HCEC 1CT (cell line): ENCODE measurements around the gene SLC22A15.

Experiments used
- DNase-seq: peaks from one replicate; pipeline ENCODE4 v3.0.0-alpha.2; 2017

Gene SLC22A15

GRCh38 chr1:116110567-116111523 is 134.5 kb downstream of the SLC22A15 start, which contains the start of gene MAB21L3:
MAB21L3 (plus strand) TSS chr1:116111399; CDS start chr1:116112616, 1,217 bp downstream.
- no peak for DNase-seq

GRCh38 chr1:116111524-116112021 is 135.3 kb downstream of the SLC22A15 start:
- no peak for DNase-seq

- DNase-seq = no peak
These were observed 136.3 kb downstream of the SLC22A15 start for GRCh38 chr1:116112388-116113140.

GRCh38 chr1:116113615-116114014 is 137.3 kb downstream of the SLC22A15 start:
- no peak for DNase-seq

DNA sequence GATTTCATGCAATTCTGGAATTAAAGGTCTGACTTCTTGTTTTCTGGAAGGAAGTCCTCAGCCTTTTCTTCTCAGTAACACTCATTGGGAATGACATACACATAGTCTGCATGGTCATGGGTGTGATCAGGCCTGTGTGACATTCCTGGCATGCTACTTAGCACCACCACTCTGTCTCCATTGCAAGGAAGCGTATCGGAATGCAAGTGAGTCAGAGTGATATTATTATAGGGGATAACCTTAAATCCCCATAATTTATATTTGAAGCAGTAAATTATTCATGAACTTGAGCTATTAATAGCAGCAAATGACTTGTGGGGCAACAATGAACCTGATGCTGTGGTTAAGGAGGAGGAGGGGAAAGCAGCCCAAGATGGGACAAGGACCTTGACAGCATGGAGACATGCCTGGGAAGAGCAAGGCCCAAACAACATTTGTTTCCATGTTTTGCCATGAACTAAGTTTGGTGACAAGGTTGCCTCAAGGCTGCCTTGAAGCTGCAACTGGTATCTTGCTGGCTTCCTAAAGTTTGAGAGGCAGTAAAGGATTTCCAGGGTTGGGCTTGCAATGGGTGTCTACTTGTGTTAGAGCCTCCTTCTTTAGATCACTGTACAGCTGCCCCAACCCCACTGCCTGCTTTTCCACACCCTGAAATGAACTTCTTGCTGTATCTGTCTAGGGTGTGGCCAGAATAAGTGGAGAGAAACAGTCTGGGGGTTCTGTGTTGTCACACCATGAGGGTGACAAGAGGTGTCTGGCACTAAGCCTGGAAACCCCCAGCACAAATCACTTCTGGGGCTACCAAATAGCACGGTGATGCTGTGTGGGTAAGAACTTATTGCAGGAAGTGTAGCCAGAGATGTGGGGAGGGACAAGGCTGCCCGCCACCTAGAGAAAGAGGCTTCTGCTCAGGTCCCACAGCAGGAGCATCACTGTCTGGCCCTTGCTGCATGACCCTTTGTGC is 139.4 kb downstream of the SLC22A15 start:
- DNase-seq = peak; percentile 97

DNA sequence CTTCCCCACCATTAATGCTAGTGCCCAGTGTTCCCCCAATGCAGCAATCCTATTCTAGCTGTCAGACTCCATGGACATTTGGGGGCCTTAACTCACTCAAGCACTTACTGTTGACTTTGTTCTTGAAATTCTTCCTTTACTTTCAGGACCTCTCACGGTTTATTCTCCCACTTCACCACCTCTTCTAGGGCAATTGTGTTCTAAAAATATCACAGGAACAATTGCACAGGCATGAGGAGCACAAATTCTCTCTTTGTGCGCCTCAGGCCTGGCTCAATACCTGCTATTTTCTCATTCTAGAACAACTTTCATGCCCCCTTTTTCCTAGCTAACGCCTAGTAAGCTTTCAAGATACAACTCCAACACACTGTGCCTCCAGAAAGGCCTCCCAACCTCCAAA is 142.2 kb downstream of the SLC22A15 start:
- DNase-seq = no peak
